Suppressor macrophage (primary cell): ENCODE data around the gene THSD1.
"Not testable (repeated sequence)": the region's sequence is repeated elsewhere in the genome, so short reads cannot be mapped to it uniquely, and the experiment has no call there.

ENCODE experiments used
- DNase-seq, 4 experiments: peaks; one replicate each; pipeline ENCODE4 v3.0.0-alpha.2; 2020 to 2022

Gene THSD1

DNA sequence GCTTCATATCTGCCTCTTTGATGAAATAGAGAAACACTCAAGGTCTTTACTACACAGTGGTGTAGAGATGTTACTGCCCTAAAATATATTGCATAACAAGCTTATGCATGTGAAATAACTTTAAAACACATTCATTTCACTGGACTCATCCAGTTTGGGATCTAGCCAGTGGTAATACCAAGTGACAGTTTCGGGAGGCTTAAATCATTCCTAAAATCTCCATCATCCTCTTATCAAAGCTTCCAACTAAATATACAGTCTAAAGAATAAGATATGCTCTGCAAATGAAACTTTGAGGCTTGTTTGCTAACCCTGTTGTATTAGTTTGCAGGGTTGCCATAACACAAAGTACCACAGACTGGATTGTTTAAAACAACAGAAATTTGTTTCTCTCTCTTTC lies 52.8 kb downstream of the THSD1 start:
- no peak for DNase-seq

DNA sequence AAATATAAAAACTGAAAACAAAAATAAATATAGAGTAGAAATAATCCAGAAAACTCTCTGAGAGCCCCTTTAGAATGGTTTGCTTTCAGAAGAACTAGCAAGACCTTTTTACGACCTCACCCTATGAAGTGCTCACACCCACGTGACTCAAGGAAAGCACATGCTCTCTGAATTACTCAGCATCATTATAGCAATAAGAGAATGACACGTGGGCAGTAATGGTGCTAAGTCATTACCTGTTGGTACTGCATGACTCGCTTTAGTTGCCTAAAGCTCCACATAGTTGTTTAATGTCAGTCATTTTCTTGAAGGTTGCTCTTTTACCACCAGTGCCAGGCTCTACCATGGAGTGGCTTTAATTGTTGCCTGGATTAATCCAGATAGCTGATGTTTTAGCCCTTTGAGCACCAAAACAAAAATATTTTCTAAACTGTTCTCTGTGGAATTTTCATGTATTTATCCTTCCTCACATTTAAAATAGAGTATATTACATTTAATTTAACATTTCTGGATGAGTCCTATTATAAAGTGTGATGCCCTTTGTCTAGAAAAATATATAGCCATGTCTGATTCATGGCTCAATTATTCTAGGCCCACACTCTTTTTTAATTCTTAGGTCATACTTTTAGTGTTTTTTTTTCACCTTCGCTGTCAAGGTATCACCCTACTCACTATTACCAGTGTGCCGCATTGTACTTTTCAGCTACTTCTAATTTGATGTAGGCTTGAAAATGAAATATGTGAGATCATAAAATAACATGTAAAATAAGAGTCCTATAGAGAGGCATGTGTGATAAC lies 56.8 kb downstream of the THSD1 start:
- DNase-seq: peak; percentile 51 to 80 (median 62)

DNA sequence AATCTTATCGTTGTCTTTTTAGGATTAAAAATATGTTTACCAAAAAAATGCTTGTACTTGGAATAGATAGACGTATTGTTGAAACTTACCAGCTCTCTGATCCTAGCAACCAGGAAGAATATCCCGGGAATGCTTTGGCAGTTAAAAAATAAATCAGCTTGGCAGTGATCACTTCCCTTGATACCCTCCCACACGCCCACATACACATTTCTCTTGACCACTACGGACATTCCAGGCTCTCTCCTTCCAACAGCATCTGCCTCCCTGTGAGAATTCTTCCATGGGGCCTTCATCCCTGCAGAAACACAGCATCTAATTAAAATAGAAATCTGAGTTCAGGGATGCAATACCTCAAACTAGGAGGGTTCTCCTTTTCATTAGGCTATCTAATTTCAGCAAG lies 57.9 kb downstream of the THSD1 start:
- no peak for DNase-seq

DNA sequence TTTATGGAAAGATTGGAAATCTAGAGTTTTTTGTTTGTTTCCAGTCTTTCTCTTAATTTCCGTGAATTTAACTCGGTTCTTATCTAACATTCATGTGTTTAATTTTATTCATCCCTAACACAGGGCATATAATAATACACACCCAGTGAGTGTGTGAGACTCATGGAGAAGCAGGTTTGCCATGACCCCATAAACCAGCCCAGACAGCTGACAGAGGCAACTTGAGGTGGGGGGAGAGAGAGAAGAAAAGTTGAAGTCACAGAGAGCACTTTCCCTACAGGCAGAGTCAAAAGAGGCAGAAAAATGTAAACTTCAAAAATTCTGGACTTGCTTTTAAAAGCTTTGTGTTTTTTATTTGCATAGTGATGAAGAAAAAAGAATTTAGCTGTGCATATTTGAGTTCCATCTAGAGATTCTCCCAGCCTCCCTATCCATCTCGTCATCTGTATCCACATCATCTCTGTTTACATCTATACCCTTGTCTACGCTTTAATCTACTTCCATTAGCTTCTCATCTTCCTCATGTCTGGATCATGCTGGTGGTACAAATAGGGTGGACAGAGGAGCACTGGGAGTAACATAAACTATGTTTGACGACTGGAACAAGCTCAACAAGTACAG lies 60.2 kb downstream of the THSD1 start:
- no peak for DNase-seq

DNA sequence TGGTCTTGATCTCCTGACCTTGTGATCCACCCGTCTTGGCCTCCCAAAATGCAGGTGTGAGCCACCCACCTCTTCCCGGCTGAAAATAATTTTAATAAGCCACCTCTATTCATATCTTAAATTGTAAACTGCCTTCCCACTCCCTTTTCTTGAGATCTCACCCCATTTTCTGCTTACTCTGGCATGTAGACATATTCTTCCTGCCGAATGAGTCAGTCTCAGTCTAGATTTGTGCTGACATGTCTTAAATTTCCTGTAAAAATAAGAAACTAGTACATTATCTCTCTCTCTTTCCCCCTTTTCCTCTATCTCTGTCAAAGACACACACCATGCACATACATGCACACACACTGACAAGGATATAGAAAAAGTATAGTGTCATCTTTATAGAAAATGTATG lies 60.9 kb downstream of the THSD1 start:
- DNase-seq: peak in 2 of 4 experiments; percentile 28 to 29

DNA sequence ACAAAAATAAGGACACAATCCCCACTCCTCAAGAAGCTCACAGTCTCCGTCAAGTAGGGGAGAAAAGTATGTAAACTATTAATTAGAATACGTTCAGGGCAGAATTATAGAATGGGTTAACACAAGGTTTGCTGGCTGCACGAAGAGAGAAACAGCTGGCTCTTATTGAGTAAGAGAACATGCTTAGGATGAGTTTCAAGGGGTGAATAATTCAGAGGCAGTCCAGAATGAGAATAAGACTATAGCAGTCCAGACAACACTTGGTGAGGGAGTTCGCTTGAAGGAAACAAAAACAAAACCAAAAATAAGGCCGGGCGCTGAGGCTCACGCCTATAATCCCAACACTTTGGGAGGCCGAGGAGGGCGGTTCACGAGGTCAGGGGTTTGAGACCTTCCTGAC lies 61.9 kb downstream of the THSD1 start:
- no peak for DNase-seq

DNA sequence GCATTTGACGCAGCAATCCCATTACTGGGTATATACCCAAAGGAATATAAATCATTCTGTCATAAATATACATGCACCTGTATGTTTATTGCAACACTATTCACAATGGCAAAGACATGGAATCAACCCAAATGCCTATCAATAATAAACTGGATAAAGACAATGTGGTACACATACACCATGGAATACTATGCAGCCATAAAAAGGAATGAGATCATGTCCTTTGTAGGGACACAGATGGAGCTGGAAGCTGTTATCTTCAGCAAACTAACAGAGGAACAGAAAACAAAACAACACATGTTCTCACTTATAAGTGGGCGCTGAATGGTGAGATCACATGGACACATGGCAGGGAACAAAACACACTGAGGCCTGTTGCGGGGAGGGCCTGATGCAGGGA lies 63.8 kb downstream of the THSD1 start:
- not testable (repeated sequence) for DNase-seq

DNA sequence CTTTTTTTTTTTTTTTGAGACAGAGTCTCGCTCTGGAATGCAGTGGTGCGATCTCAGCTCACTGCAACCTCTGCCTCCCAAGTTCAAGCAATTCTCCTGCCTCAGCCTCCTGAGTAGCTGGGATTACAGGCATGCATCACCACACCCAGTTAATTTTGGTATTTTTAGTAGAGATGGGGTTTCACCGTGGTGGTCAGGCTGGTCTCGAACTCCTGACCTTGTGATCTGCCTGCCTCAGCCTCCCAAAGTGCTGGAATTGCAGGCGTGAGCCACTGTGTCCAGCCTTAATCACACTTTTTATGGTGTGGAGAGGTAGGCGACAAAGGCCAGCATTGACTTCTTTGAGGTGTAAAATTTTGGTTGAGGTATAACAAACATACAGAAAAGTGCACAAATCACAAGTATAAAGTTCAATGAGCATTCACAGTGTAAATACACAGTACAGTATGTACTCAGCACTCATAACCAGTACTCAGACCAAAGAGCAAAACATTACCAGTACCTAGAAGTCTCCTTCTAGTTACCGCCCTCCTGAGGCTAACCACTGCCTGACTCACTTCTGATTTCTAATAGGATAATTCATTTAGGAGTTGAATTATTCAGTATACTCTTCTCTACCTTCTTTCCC lies 68.0 kb downstream of the THSD1 start:
- not testable (repeated sequence) for DNase-seq

DNA sequence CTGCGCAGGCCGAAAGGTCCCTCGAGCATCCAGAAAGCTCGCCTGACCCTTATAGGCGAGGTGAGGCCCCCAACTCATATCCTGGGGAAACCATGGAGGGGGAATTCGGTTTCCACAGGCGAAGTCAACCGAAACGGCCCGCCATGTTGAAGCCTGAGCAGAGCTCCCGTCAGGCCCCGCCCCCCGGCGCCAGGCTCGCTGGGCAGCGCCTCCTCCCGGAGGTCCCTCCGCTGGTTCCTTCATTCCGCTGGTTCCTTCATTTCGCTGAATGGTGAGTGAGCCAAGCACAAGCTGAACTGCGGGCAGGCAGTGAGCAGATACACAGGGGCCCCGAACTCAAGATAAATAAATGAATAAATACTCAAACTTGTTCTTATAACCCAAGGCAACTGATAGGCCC lies 71.9 kb downstream of the THSD1 start:
- DNase-seq: not testable (repeated sequence)

DNA sequence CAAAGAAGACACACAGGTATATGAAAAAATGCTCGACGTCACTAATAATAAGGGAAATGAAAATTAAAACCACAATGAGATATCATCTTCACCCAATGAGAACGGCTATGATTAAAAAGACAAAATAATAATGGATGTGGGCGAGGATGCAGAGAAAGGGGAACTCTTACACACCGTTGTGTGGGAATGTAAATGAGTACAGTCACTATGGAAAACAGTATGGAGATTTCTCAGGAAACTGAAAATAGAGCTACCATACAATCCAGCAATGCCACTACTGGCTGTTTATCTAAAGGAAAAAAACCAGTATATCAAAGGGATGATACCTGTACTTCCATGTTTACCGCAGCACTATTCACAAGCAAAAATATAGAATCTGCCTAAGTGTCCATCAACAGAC lies 74.1 kb downstream of the THSD1 start:
- not testable (repeated sequence) for DNase-seq
